ENCODE results near the gene RALGAPA1.
"Not testable (repeated sequence)": the region's sequence is repeated elsewhere in the genome, so short reads cannot be mapped to it uniquely, and the experiment has no call there.

The RALGAPA1 gene

DNA sequence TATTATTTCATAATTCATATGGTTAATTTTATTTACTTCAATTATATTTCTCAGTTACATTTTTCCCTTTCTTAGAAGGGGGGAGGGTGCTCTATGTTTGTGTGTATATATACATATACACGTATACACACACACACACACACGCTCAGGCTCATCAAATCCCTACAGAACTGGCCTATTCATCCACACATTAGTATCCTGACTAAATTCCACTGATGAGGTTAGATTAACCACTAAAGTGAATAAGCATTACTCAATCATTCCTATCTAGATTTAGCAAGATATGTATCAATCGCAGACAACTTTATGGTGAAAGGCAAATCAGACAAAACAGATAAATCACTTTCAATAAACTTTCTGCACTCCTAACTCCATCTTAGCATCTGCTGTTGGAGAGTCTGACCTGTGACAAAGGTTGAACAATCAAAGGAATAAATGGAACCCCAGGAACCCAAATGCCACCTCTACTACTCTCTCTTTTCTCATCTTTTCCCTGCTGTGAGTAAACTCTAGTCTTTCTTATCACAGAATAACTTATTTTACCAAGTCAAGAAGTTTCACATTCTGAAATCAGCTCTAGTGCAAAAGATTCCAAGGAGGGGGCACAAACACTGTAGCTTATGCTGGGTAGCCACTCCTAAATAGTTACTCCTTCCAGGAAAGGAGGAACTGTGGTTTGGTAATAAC lies 67.6 kb downstream of the RALGAPA1 start:
- H3K36me3 ChIP-seq = no peaks in the 10 kb centered on the region
- TF ChIP-seq, protein P1, sequence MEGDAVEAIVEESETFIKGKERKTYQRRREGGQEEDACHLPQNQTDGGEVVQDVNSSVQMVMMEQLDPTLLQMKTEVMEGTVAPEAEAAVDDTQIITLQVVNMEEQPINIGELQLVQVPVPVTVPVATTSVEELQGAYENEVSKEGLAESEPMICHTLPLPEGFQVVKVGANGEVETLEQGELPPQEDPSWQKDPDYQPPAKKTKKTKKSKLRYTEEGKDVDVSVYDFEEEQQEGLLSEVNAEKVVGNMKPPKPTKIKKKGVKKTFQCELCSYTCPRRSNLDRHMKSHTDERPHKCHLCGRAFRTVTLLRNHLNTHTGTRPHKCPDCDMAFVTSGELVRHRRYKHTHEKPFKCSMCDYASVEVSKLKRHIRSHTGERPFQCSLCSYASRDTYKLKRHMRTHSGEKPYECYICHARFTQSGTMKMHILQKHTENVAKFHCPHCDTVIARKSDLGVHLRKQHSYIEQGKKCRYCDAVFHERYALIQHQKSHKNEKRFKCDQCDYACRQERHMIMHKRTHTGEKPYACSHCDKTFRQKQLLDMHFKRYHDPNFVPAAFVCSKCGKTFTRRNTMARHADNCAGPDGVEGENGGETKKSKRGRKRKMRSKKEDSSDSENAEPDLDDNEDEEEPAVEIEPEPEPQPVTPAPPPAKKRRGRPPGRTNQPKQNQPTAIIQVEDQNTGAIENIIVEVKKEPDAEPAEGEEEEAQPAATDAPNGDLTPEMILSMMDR (IDR thresholded peaks at IDR 0.05) = no peak
- H3K27me3 ChIP-seq = no peaks in the 10 kb centered on the region
- no peak overlapping the region for H3K27ac ChIP-seq
- no peak overlapping the region for H3K4me3 ChIP-seq (ENCODE audit: low read depth in 1 of 2, low read length in 1 of 2)
- H3K4me1 ChIP-seq (ENCODE audit: control insufficient read depth in 1 of 2, insufficient read depth in 1 of 2, low read depth in 1 of 2, low read length in 1 of 2) = no peaks in the 10 kb centered on the region
- no peaks in the 10 kb centered on the region for H3K9me3 ChIP-seq

DNA sequence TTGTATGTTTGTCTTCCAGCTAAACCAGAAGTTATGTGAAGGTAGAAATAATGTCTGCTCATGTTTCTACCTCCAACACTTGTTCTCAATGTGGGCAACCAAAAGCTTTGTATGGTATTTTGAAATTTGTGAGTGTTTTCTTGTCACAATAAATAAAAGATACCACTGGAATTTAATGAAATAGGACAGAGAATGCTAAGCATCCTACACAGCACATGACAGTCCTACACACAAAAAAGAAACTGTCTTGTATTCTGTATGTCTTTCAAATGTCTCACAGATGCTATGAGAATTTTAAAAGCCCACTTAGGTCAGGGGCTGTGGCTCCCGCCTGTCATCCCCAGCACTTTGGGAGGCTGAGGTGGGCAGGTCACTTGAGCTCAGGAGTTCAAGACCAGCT lies 68.9 kb downstream of the RALGAPA1 start:
- Histone ChIP-seq H3K4me1 (ENCODE audit: control insufficient read depth in 1 of 2, insufficient read depth in 1 of 2, low read depth in 1 of 2, low read length in 1 of 2) (no peaks in the 10 kb centered on the region), H3K27me3 (no peaks in the 10 kb centered on the region), H3K4me3 (ENCODE audit: low read depth in 1 of 2, low read length in 1 of 2) (no peak overlapping the region), H3K9me3 (no peaks in the 10 kb centered on the region), H3K36me3 (no peaks in the 10 kb centered on the region), H3K27ac (no peak overlapping the region)
- TF ChIP-seq, protein P1 (IDR thresholded peaks at IDR 0.05) = no peak

DNA sequence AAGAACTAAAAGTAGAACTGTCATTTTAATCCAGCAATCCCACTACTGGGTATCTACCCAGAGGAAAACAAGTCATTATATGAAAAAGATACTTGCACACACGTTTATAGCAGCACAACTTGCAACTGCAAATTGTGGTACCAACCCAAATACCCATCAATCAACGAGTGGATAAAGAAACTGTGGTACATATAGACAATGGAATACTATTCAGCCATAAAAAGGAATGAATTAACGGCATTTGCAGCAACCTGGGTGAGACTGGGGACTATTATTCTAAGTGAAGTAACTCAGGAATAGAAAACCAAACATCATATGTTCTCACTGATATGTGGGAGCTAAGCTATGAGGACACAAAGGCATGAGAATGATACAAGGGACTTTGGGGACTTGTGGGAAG lies 73.9 kb downstream of the RALGAPA1 start:
- H3K4me1 ChIP-seq (ENCODE audit: control insufficient read depth in 1 of 2, insufficient read depth in 1 of 2, low read depth in 1 of 2, low read length in 1 of 2); H3K36me3 ChIP-seq; H3K27me3 ChIP-seq; H3K27ac ChIP-seq; H3K4me3 ChIP-seq (ENCODE audit: low read depth in 1 of 2, low read length in 1 of 2); H3K9me3 ChIP-seq: not testable (repeated sequence)

DNA sequence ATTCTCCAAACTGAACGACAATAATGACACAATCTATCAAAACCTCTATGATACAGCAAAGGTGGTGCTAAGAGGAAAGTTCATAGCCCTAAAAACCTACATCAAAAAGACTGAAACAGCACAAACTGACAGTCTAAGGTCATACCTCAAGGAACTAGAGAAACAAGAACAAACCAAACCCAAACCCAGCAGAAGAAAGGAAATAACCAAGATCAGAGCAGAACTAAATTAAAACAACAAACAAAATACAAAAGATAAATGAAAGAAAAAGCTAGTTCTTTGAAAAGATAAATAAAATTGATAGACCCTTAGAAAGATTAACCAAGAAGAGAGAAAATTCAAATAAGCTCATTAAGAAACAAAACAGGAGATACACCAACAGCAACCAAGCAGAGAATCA lies 75.6 kb downstream of the RALGAPA1 start:
- H3K4me3 ChIP-seq (ENCODE audit: low read depth in 1 of 2, low read length in 1 of 2); H3K27me3 ChIP-seq; H3K9me3 ChIP-seq; H3K36me3 ChIP-seq; H3K4me1 ChIP-seq (ENCODE audit: control insufficient read depth in 1 of 2, insufficient read depth in 1 of 2, low read depth in 1 of 2, low read length in 1 of 2); H3K27ac ChIP-seq: not testable (repeated sequence)

DNA sequence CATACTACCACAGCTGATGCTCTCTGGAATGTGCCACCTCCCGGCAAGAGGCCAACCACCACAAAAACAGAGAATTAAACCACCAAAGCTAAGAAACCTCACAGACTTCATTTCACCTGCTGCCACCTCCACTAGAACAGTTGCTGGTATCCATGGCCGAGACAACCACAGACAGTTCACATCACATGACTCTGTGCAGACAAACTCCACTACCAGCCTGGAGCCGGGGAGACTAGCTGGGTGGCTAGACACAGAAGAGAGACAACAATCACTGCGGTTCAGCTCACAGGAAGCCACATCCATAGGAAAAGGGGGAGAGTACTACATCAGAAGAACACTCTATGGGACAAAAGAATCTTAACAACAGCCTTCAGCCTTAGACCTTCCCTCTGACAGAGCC lies 78.2 kb downstream of the RALGAPA1 start:
- Histone ChIP-seq H3K4me3 (ENCODE audit: low read depth in 1 of 2, low read length in 1 of 2) (no peak overlapping the region), H3K9me3 (no peaks in the 10 kb centered on the region), H3K27me3 (no peaks in the 10 kb centered on the region), H3K36me3 (no peaks in the 10 kb centered on the region), H3K27ac (no peak overlapping the region), H3K4me1 (ENCODE audit: control insufficient read depth in 1 of 2, insufficient read depth in 1 of 2, low read depth in 1 of 2, low read length in 1 of 2) (peaks cover 3 to 7% of the 10 kb centered on the region in 2 experiments)
- TF ChIP-seq, protein P1 (IDR thresholded peaks at IDR 0.05) = no peak

DNA sequence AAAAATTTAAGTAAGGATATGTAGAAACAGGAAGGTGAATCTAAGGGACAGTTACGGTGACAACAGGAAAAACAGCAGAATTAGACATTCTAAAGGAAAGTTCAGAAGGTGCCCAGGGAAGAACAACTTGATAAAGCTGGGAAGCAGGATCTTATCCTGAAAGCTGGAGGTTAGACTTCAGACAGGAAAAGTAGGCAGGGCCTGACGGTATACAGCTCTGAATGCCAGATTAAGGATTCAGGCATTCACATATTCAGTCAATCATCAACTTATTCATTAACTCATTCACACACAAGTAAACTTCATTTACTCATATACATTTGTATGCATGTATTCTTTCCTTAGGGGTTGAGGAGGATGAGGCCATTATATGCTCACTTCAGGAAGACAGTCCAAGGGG lies 81.3 kb downstream of the RALGAPA1 start:
- TF ChIP-seq, protein P1 (IDR thresholded peaks at IDR 0.05) = no peak
- H3K27me3 ChIP-seq = no peaks in the 10 kb centered on the region
- H3K36me3 ChIP-seq = no peaks in the 10 kb centered on the region
- H3K9me3 ChIP-seq = no peaks in the 10 kb centered on the region
- H3K4me3 ChIP-seq (ENCODE audit: low read depth in 1 of 2, low read length in 1 of 2) = no peak overlapping the region
- H3K4me1 ChIP-seq (ENCODE audit: control insufficient read depth in 1 of 2, insufficient read depth in 1 of 2, low read depth in 1 of 2, low read length in 1 of 2) = peaks cover 3 to 7% of the 10 kb centered on the region in 2 experiments
- no peak overlapping the region for H3K27ac ChIP-seq

Data from neutrophil (primary cell).